ENCODE results near the gene SYNGAP1. TPM values are rescaled to one million over a fixed set of nuclear protein-coding genes. Genes with fewer than 3 reads are reported as not detected.
A peak's percentile ranks its signal among the peaks of the same experiment; 100 is the strongest.

Gene SYNGAP1
- total RNA-seq, 1 donor from 2014 or later, result 1.5 TPM

DNA sequence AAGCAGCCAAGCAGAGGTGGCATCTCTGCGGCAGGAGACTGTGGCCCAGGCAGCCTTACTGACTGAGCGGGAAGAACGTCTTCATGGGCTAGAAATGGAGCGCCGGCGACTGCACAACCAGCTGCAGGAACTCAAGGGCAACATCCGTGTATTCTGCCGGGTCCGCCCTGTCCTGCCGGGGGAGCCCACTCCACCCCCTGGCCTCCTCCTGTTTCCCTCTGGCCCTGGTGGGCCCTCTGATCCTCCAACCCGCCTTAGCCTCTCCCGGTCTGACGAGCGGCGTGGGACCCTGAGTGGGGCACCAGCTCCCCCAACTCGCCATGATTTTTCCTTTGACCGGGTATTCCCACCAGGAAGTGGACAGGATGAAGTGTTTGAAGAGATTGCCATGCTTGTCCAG is 15.0 kb upstream of the SYNGAP1 start:
- no peak for DNase-seq (ENCODE audit: low read depth, low spot score)

DNA sequence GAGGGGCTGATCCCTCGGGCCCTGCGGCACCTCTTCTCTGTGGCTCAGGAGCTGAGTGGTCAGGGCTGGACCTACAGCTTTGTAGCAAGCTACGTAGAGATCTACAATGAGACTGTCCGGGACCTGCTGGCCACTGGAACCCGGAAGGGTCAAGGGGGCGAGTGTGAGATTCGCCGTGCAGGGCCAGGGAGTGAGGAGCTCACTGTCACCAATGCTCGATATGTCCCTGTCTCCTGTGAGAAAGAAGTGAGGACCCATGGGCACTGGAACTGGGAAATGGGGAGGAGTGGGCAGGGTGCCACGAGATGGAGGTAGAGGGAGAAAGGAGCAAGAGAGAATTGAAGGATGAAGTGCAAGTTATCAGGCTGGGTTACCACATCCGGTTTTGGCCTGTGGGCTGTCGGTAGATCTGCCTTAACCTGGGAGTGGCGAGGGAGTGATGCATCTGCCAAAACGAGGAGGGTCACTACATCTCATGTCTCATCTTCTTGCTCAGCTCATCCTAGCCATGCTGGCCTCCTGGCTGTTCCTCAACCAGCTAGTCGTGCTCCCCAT is 14.4 kb upstream of the SYNGAP1 start:
- no peak for DNase-seq (ENCODE audit: low read depth, low spot score)

DNA sequence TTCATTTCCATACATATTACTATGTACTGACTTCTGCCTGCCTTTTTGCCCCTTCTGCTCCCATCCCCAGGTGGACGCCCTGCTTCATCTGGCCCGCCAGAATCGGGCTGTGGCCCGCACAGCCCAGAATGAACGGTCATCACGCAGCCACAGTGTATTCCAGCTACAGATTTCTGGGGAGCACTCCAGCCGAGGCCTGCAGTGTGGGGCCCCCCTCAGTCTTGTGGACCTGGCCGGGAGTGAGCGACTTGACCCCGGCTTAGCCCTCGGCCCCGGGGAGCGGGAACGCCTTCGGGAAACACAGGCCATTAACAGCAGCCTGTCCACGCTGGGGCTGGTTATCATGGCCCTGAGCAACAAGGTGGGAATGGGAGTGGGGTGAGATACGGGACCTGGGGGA is 13.7 kb upstream of the SYNGAP1 start:
- DNase-seq (ENCODE audit: low read depth, low spot score), result no peak

DNA sequence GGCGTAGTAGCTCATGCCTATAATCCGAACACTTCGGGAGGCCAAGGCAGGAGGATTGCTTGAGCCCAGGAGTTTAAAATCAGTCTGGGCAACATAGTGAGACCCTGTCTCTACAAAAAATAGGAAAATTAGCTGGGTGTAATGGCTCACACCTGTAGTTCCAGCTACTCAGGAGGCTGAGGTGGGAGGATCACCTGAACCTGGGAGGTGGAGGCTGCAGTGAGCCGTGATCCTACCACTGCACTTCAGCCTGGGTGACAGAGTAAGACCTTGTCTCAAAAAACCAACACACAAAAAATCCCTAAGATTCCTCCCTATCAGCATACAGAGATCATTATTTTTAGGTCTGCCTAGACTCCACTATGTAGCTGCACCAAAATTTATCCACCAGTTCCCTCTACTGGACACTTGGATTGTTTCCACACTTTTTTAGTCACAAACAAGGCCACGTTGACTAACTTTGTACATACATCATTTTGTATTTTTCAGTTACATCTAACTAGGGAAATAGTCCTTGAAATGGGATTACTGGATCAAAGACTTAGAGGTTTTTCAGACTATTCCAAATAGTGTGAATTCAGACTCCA is 12.6 kb upstream of the SYNGAP1 start:
- DNase-seq (ENCODE audit: low read depth, low spot score), result no peak

DNA sequence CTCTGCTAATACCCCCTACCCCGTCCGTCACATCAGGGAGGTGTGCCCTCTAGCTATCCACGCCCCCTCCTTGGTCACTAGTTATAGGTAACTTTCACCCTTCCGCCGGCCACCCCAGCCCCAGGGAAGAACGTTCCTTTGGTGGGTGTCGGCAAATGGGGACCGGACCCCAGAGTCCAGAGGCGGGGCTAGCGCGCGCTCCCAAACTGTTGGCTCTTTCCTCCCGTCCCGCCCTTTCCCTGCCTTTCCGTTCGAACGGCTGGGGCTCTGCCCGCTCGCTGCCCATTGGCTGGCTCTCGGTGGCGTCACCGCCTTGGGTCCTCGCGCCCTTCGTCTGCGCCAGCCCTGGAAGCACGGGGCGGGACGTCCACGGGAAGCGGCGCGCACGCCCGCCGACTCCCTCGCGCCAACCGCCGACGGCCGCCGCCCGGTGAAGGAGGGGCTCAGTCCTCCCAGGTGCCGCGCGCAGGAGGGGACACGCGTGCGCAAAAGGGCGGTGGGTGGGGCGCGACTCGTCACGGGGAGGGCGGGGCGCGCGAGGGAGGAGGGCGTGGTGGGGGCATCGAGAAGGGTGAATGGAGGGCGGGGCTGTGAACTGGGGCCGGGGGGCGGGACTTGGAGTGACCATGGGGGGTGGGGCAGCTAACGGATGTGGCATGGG is 9.7 kb upstream of the SYNGAP1 start:
- DNase-seq (ENCODE audit: low read depth, low spot score), result peak; percentile 90

DNA sequence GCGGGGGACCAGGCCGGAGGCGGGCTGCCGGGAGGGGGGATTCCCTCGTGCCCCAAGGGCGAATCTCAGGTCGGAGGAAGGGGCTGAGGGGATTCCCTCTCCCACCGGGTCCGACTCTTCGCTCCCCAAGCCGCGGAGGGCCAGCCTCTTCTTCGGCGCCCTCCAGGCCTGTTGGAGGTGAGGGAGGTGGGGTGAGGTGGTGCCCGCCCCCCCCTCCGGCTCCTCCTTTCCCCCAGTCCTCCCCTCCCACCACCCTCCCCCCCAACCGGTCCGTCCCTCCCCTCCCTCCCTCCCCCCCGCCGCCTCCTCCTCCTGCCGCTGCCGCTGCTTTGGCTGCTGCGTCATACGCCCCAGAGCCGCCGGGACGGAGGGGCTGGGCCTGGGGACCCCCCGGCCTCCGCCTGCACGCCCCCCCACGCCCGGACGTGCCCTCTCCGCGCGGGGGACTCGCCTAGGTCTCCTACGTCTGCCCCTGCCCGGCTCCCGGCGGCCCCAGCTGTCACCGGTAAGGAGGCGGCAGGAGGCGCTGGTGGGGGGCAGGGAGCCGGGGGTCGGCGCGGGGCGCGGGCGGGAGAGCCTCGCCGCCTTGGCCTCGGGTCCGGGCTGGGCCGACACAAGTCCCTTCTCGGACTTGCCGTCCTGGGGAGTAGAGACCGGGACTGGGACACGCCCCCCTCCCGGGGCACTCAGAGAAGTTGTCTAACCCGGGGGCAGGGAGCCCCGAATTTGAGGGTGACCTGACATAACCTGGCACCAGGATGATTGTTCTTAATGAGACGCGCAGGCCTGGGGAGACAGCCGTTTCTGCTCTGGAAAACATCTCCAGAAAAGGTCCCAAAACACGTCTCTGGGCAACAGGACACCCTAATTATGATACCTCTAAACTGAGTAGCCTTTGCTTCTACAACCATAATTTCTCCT is 8.9 kb upstream of the SYNGAP1 start, which contains the start of gene PHF1:
PHF1 (plus strand) TSS at position 304 of the 921 bp plus-strand sequence. CDS start 1,250 bp downstream, outside the sequence.
- peak; percentile 51 for DNase-seq (ENCODE audit: low read depth, low spot score)

DNA sequence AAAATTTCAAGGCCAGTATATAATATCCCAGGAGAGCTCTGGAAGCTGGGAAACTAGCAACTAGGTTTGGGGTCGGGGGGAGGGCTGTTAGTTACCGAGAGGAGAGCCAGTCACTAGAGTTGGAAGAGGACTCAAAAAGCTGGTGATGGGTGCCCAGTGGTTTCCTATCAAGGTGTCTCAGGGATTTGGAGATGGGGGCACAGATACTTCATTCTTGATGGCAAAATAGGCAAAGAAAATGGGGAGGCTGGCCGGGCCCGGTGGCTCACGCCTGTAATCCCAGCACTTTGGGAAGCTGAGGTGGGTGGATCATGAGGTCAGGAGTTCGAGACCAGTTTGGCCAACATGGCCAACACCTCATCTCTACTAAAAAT is 8.2 kb upstream of the SYNGAP1 start:
- no peak for DNase-seq (ENCODE audit: low read depth, low spot score)

DNA sequence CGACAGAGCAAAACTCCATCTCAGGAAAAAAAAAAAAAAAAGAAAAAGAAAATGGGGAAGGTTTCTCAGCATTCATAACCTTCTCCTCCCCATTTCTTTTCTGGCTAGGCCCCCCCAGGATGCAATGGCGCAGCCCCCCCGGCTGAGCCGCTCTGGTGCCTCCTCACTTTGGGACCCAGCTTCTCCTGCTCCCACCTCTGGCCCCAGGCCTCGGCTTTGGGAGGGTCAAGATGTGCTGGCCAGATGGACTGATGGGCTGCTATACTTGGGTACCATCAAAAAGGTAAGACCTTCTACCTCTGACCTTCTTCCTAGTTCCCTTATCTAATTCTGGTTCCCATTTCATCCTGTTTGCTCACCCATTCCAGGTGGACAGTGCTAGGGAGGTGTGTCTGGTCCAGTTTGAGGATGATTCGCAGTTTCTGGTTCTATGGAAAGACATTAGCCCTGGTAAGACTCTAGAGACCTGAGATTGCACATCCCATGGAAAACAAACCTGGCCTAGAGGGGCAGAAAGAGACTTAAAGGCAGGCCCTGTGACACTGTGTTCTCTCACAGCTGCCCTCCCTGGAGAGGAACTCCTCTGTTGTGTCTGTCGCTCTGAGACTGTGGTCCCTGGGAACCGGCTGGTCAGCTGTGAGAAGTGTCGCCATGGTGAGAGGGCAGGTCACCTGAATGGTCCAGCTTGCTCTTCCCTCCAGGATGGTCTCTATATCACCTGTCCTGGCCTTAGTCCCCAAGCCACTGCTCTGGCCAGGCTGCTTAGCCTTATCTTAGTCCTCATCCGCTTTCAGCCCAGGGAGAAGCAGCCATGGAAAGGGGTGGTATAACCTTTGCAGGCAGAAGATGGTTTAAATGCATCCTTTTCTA is 7.5 kb upstream of the SYNGAP1 start:
- no peak for DNase-seq (ENCODE audit: low read depth, low spot score)

DNA sequence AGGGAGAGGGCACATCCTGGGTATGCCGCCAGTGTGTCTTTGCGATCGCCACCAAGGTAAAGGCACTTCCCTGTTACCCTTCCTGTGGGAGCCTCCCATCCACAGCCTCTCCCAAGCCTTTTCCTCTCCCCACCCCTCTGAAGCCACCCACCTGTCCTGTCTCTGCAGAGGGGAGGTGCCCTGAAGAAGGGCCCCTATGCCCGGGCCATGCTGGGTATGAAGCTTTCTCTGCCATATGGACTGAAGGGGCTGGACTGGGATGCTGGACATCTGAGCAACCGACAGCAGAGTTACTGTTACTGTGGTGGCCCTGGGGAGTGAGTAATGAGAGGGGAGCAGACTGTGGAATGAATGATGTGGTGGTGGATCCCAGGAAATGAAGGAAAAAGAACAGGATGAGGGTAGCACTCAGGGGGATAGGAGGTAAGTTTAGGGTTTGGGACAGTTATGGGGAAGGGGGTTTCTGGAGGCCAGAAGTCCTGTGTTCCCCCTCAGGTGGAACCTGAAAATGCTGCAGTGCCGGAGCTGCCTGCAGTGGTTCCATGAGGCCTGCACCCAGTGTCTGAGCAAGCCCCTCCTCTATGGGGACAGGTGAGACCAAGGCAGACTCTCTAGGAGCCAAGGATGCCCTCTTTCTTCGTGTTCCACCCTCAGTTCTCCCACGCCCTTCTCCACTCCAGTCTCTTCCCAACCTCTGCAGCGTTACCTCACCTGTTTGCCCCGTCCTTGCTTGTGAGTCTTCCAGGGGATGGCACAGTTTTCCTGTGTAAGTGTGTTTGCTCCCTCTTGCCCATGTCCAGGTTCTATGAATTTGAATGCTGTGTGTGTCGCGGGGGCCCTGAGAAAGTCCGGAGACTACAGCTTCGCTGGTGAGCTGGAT is 6.4 kb upstream of the SYNGAP1 start:
- DNase-seq (ENCODE audit: low read depth, low spot score), result no peak

DNA sequence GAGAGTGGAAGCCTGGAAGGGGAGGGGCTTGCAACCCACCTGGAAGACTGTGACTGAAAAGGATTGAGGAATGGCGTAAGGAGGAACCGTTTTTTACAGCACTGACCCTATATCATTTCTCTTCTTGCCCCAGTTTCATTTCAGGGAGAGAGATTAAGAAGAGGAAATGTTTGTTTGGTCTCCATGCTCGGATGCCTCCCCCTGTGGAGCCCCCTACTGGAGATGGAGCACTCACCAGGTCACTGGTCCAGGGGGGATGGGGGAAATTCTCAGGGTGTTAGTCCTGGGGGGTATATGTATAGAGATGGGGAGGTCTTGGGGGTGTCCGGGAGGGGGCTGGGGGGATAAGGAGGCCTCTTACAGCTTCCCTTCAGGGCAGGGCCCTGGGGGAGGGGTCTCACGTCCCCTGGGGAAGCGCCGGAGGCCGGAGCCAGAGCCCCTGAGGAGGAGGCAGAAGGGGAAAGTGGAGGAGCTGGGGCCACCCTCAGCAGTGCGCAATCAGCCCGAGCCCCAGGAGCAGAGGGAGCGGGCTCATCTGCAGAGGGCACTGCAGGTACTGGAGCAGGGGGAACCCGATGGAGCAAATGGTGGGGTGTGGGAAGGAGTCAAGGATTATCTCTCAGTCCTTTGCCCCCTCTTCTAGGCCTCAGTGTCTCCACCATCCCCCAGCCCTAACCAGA is 5.1 kb upstream of the SYNGAP1 start:
- no peak for DNase-seq (ENCODE audit: low read depth, low spot score)

DNA sequence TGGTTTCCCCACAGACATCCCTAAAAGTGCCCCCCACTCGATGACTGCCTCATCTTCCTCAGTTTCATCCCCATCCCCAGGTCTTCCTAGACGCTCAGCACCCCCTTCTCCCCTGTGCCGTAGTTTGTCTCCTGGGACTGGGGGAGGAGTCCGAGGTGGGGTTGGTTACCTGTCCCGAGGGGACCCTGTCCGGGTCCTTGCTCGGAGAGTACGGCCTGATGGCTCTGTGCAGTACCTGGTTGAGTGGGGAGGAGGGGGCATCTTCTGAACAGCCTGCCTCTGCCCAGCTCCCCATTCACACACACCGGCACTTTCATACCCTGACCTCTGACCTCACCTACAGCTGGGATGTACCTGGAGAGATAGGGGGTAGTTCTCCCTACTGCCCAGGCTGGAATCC is 4.0 kb upstream of the SYNGAP1 start:
- DNase-seq (ENCODE audit: low read depth, low spot score), result no peak

DNA sequence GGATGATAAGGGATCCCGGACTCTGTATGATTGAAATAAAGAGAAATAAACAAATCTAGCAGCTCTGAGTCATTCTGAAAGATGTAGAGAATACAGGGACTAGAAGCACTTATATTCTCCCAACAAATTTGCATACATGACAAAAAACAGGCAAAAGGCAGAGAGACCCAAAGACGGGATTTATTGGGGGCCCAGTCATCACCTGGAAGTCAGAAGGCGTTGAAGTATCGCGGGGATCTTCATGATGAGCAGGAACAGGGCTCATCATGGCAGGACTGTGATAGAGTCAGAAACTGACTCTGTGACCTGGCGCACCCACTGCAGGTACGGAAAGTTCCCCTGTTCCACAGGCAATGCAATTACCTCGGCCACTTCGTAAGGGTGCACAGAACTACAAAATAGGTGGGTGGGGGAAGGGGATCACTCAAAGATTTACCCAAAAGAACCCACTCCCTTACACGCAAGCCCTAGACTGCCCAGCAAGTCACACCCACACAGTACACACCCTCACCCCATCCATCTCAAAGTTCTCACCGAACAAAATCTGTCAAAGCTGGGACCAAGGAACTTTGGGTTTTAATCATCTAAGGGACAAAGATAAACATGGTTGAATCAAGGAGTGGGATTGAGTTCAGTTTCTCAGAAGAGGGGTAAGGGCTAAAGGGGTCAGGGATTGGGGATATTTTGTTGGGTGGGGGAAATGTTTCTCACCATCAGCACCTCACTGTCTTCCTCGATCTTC is 3.3 kb upstream of the SYNGAP1 start:
- no peak for DNase-seq (ENCODE audit: low read depth, low spot score)

DNA sequence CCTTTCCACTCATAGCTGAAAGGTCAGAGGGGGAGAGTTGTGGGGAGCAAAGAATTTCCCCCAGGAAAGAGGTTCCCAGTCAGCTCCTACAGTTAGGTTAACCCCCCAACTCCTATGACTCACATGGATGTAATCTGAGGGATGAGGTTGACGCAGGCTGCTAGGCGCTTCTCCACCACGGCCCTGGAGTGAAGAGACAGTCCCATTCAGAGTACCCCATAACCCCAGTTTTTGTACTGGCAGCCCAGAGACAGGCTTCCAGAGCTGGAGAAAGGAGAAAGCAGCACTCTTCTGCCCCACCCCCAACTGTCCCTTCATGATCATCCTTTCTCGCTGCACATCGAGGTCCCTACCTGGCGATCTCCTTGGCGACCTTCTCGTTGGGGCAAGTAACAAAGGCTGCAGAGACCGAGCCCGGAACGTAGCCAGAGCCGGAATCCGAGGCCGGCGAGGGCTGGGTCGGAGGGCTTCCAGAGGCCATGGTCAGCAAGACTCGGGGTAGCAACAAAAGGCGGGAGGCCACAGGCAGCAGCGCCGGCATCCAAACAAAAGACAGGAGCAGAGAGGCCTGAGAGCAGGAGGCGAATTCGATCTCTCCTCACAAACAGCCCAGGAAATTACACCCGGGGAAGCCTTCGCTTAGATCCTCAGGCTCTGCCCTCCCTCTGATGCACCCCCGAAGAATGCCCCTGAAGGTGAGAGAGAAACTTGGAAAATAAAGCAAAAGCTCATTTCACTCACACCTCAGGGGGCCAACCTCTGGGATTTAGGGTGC is 2.5 kb upstream of the SYNGAP1 start:
- no peak for DNase-seq (ENCODE audit: low read depth, low spot score)

DNA sequence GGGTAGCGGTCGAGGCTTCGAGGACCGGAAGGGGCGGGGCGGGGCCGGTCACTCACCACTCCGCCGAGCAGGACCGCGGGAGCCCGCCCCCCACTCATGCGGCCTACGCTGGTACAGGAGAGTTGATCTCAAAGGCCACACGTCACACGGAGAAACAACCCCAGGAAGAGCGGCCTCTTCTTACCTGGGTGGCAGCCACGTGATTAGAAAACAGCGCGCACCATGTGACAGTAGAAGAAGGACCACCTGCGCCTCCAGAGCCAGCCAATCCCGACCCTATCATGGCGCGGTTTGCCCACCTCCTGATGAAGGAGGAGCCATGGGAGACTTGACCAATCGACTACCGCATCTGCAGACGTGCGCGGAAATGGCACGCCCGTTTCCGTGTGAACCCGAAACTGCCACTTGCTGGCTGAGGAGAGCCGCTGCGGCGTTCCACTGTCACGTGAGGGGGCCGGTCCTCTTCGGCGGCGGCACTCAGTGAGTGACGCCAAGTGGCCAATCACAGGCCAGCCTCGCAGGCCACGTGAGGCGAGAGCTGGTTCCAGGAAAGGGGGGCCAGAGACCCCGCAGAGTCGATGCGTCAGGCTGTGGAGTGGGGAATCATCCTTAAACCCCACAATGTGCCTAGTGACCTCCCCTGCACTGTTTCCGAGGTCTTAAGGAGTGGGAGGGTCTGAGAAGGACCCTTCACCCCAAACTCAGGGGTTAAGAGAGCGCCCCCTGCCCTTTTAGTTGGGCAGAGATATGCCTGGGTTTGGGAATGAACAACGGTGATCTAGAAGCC is 1.8 kb upstream of the SYNGAP1 start, which contains the start of gene CUTA:
CUTA (minus strand) TSS at position 205 of the 787 bp plus-strand sequence; CDS start at position 98, 107 bp downstream.
- DNase-seq (ENCODE audit: low read depth, low spot score), result peak; percentile 99

DNA sequence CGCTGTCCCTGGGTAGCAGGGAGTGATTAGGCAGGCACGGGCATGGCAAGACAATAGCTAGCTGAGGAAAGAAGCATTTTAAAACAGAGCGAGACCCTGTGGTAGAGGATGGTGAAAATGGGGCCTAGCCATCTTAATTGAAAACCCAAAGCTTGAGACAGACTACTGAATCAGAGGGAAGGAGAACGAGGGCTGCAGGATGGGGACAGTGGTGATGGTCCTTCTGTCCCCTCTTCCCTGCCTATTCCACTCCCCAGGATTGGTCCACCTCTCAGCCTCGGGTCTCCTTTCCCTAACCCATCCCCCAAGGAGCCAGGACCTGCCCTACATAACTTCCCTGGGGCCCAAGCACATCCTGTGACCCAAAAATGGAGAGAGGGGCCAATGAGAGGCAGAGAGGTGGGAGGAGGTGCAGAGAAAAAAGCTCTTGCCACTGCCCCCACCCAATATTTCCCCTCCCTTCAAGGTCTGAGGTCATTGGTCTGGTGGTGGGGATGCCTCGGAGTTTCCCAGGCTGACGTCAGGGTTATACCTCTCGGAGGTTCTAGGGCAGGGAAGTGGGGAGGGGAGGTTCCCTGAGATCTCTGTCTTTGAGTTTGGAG is 1.1 kb upstream of the SYNGAP1 start:
- DNase-seq (ENCODE audit: low read depth, low spot score), result no peak

DNA sequence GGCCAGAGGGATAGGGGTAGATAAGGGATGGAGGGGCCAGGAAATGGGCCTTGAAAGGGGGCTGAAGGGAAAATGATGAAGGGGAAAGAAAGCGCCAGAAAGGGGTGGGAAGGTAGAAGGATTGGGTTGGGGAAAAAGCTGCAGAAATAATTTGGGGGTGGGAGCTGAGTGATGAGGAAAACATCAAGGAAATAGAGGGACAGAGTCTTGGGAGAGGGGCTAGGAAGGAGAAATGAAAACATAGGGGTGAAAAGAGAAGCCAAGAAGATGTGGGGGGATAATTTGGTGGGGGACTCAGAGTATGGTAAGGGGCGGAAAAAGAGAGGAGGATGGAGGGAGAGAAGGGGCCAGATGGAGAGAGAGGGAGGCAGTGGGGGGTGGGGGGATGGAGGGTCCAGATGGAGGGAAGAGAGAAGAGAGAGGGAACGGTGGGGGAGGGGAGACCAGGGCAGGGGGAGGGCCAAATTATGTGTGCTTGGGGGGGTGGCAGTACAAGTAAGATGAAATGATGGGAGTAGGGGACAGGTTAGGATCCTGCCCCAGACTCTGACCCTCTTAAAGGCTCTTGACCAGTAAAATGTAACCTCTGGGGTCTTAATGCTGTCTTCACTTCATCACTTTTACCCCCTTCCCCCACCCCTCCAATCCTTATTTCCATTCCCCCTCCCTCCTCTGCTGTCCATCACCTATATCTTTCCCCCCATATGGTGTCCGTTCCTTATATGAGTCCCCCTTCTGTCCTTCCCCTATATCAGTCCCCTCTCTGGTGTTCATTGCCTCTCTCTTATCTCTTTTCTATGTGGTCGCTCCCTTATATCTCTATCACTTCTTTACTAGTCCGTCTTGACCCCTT is 852 bp downstream of the SYNGAP1 start:
- no peak for DNase-seq (ENCODE audit: low read depth, low spot score)
